Measurements from ENCODE around the gene TTLL3.

- TF ChIP-seq CTCF (conservative IDR thresholded peaks at IDR 0.05; ENCODE audit: low read depth, low read length): peak; percentile 13; the same call in 1 of the 2 replicates
- no peak for TF ChIP-seq POLR2A (IDR thresholded peaks at IDR 0.05; ENCODE audit: low read depth, low read length)
- TF ChIP-seq ELK1 (IDR thresholded peaks at IDR 0.05; ENCODE audit: borderline replicate concordance, low read depth, low read length): no peak
- TF ChIP-seq CHD1 (IDR thresholded peaks at IDR 0.05; ENCODE audit: low read depth, low read length): no peak
- TF ChIP-seq NFE2L2 (IDR thresholded peaks at IDR 0.05; ENCODE audit: low read depth, low read length): no peak
- no peak for TF ChIP-seq MAFK (IDR thresholded peaks at IDR 0.05; ENCODE audit: low read depth, low read length)
Observed at GRCh38 chr3:9826815-9827573, 16.9 kb downstream of the TTLL3 start.
